ENCODE data around the gene PCDHGA9.
"Not testable (repeated sequence)": the region's sequence is repeated elsewhere in the genome, so short reads cannot be mapped to it uniquely, and the experiment has no call there.

The PCDHGA9 gene

GRCh38 chr5:141432308-141432707, 29.7 kb downstream of the PCDHGA9 start:
- Histone ChIP-seq H3K4me3 (ENCODE audit: low read depth in 1 of 2, low read length in 2 of 2) (peak overlapping the region in 1 of 2 donors; percentile 9), H3K9me3 (ENCODE audit: control insufficient read depth in 1 of 2, low read length in 2 of 2) (peaks cover 35 to 40% of the 10 kb centered on the region in 2 donors)
- H3K4me1 ChIP-seq (ENCODE audit: control insufficient read depth in 1 of 2, insufficient read depth in 2 of 2, low read length in 2 of 2); H3K9ac ChIP-seq (ENCODE audit: low read depth in 1 of 2, low read length in 2 of 2); H3K27me3 ChIP-seq (ENCODE audit: control insufficient read depth in 1 of 2, insufficient read depth in 2 of 2, low read length in 2 of 2); H3K36me3 ChIP-seq (ENCODE audit: control insufficient read depth in 1 of 2, insufficient read depth in 2 of 2, low read length in 2 of 2); H3K27ac ChIP-seq (ENCODE audit: low read depth, low read length): not testable (repeated sequence)

- H3K9me3 ChIP-seq (ENCODE audit: control insufficient read depth in 1 of 2, low read length in 2 of 2) = peaks cover 31 to 36% of the 10 kb centered on the region in 2 donors
- H3K27ac ChIP-seq (ENCODE audit: low read depth, low read length); H3K9ac ChIP-seq (ENCODE audit: low read depth in 1 of 2, low read length in 2 of 2); H3K4me3 ChIP-seq (ENCODE audit: low read depth in 1 of 2, low read length in 2 of 2); H3K36me3 ChIP-seq (ENCODE audit: control insufficient read depth in 1 of 2, insufficient read depth in 2 of 2, low read length in 2 of 2); H3K4me1 ChIP-seq (ENCODE audit: control insufficient read depth in 1 of 2, insufficient read depth in 2 of 2, low read length in 2 of 2); H3K27me3 ChIP-seq (ENCODE audit: control insufficient read depth in 1 of 2, insufficient read depth in 2 of 2, low read length in 2 of 2): not testable (repeated sequence)
Measured at GRCh38 chr5:141432726-141433125, 30.1 kb downstream of the PCDHGA9 start.

- no peaks in the 10 kb centered on the region for H3K36me3 ChIP-seq (ENCODE audit: control insufficient read depth in 1 of 2, insufficient read depth in 2 of 2, low read length in 2 of 2)
- no peaks in the 10 kb centered on the region for H3K27me3 ChIP-seq (ENCODE audit: control insufficient read depth in 1 of 2, insufficient read depth in 2 of 2, low read length in 2 of 2)
- H3K4me1 ChIP-seq (ENCODE audit: control insufficient read depth in 1 of 2, insufficient read depth in 2 of 2, low read length in 2 of 2) = no peaks in the 10 kb centered on the region
- no peak overlapping the region for H3K4me3 ChIP-seq (ENCODE audit: low read depth in 1 of 2, low read length in 2 of 2)
- no peak overlapping the region for H3K9ac ChIP-seq (ENCODE audit: low read depth in 1 of 2, low read length in 2 of 2)
- H3K9me3 ChIP-seq (ENCODE audit: control insufficient read depth in 1 of 2, low read length in 2 of 2) = peaks cover 21 to 29% of the 10 kb centered on the region in 2 donors
- H3K27ac ChIP-seq (ENCODE audit: low read depth, low read length) = no peak overlapping the region
Measured at GRCh38 chr5:141434006-141434405, 31.4 kb downstream of the PCDHGA9 start.

- Histone ChIP-seq H3K36me3 (ENCODE audit: control insufficient read depth in 1 of 2, insufficient read depth in 2 of 2, low read length in 2 of 2) (no peaks in the 10 kb centered on the region), H3K27me3 (ENCODE audit: control insufficient read depth in 1 of 2, insufficient read depth in 2 of 2, low read length in 2 of 2) (no peaks in the 10 kb centered on the region), H3K4me3 (ENCODE audit: low read depth in 1 of 2, low read length in 2 of 2) (no peak overlapping the region), H3K4me1 (ENCODE audit: control insufficient read depth in 1 of 2, insufficient read depth in 2 of 2, low read length in 2 of 2) (no peaks in the 10 kb centered on the region), H3K27ac (ENCODE audit: low read depth, low read length) (no peak overlapping the region), H3K9me3 (ENCODE audit: control insufficient read depth in 1 of 2, low read length in 2 of 2) (peaks cover 13 to 25% of the 10 kb centered on the region in 2 donors), H3K9ac (ENCODE audit: low read depth in 1 of 2, low read length in 2 of 2) (no peak overlapping the region)
Measured at GRCh38 chr5:141437221-141437620, 34.6 kb downstream of the PCDHGA9 start.

GRCh38 chr5:141439411-141440141, 37.0 kb downstream of the PCDHGA9 start:
- Histone ChIP-seq H3K4me3 (ENCODE audit: low read depth in 1 of 2, low read length in 2 of 2) (no peak overlapping the region), H3K4me1 (ENCODE audit: control insufficient read depth in 1 of 2, insufficient read depth in 2 of 2, low read length in 2 of 2) (no peaks in the 10 kb centered on the region), H3K27me3 (ENCODE audit: control insufficient read depth in 1 of 2, insufficient read depth in 2 of 2, low read length in 2 of 2) (no peaks in the 10 kb centered on the region), H3K27ac (ENCODE audit: low read depth, low read length) (no peak overlapping the region), H3K9me3 (ENCODE audit: control insufficient read depth in 1 of 2, low read length in 2 of 2) (peaks cover 9 to 17% of the 10 kb centered on the region in 2 donors), H3K36me3 (ENCODE audit: control insufficient read depth in 1 of 2, insufficient read depth in 2 of 2, low read length in 2 of 2) (no peaks in the 10 kb centered on the region), H3K9ac (ENCODE audit: low read depth in 1 of 2, low read length in 2 of 2) (no peak overlapping the region)

- Histone ChIP-seq H3K9ac (ENCODE audit: low read depth in 1 of 2, low read length in 2 of 2) (no peak overlapping the region), H3K4me3 (ENCODE audit: low read depth in 1 of 2, low read length in 2 of 2) (no peak overlapping the region), H3K9me3 (ENCODE audit: control insufficient read depth in 1 of 2, low read length in 2 of 2) (peaks cover 9 to 17% of the 10 kb centered on the region in 2 donors), H3K27me3 (ENCODE audit: control insufficient read depth in 1 of 2, insufficient read depth in 2 of 2, low read length in 2 of 2) (no peaks in the 10 kb centered on the region), H3K27ac (ENCODE audit: low read depth, low read length) (no peak overlapping the region), H3K4me1 (ENCODE audit: control insufficient read depth in 1 of 2, insufficient read depth in 2 of 2, low read length in 2 of 2) (no peaks in the 10 kb centered on the region), H3K36me3 (ENCODE audit: control insufficient read depth in 1 of 2, insufficient read depth in 2 of 2, low read length in 2 of 2) (no peaks in the 10 kb centered on the region)
Measured at GRCh38 chr5:141440341-141440740, 37.8 kb downstream of the PCDHGA9 start.

- H3K9me3 ChIP-seq (ENCODE audit: control insufficient read depth in 1 of 2, low read length in 2 of 2) = peaks cover 9 to 17% of the 10 kb centered on the region in 2 donors
- H3K4me3 ChIP-seq (ENCODE audit: low read depth in 1 of 2, low read length in 2 of 2) = no peak overlapping the region
- H3K27ac ChIP-seq (ENCODE audit: low read depth, low read length) = no peak overlapping the region
- H3K4me1 ChIP-seq (ENCODE audit: control insufficient read depth in 1 of 2, insufficient read depth in 2 of 2, low read length in 2 of 2) = no peaks in the 10 kb centered on the region
- no peak overlapping the region for H3K9ac ChIP-seq (ENCODE audit: low read depth in 1 of 2, low read length in 2 of 2)
- no peaks in the 10 kb centered on the region for H3K27me3 ChIP-seq (ENCODE audit: control insufficient read depth in 1 of 2, insufficient read depth in 2 of 2, low read length in 2 of 2)
- no peaks in the 10 kb centered on the region for H3K36me3 ChIP-seq (ENCODE audit: control insufficient read depth in 1 of 2, insufficient read depth in 2 of 2, low read length in 2 of 2)
Measured at GRCh38 chr5:141441571-141442170, 39.1 kb downstream of the PCDHGA9 start.
